ENCODE measurements around the gene EIF2AK3.

DNA sequence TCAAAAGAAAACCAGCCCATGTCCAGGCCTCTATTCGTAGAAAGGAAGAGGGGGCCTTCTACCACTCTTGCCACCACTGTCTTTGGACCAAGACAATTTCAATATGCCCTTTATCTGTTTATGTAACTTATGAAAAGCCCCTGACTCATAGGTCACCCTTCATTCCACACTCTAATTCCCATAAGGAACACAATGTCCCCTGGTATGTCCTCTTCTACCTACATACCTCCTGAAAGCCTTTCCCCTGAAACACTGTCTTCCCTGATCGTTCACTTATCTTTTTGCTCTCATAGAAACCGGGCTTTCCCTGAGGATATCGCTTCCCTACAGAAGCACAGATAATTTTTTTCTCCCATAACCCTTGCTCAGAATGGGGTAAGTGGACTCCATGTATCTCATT lies 13.3 kb downstream of the EIF2AK3 start:
- TF ChIP-seq, protein P1, sequence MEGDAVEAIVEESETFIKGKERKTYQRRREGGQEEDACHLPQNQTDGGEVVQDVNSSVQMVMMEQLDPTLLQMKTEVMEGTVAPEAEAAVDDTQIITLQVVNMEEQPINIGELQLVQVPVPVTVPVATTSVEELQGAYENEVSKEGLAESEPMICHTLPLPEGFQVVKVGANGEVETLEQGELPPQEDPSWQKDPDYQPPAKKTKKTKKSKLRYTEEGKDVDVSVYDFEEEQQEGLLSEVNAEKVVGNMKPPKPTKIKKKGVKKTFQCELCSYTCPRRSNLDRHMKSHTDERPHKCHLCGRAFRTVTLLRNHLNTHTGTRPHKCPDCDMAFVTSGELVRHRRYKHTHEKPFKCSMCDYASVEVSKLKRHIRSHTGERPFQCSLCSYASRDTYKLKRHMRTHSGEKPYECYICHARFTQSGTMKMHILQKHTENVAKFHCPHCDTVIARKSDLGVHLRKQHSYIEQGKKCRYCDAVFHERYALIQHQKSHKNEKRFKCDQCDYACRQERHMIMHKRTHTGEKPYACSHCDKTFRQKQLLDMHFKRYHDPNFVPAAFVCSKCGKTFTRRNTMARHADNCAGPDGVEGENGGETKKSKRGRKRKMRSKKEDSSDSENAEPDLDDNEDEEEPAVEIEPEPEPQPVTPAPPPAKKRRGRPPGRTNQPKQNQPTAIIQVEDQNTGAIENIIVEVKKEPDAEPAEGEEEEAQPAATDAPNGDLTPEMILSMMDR (conservative IDR thresholded peaks at IDR 0.05; ENCODE audit: low read length) = no peak
- TF ChIP-seq EZH2phosphoT487 (IDR thresholded peaks at IDR 0.05; ENCODE audit: borderline replicate concordance) = no peak

All from Loucy (cell line).